OCI-LY1 (cell line): Measurements from ENCODE around the gene SMU1.

ENCODE experiments used
- EZH2 ChIP-seq: fragments of 200-600 bp; sonication (generic), shearing (Covaris generic); IDR thresholded peaks from 2 replicates; pipeline ENCODE4 v1.8.0; 2017; ENCODE audit warnings: borderline replicate concordance, mixed run types, mild to moderate bottlenecking, antibody characterized with exemption, low read length, moderate library complexity, mixed read lengths
- TF ChIP-seq, protein P1 (sequence below): fragments of 200-600 bp; sonication (generic), shearing (Covaris generic); IDR thresholded peaks from 2 replicates; pipeline ENCODE4 v1.5.1; 2017; ENCODE audit warnings: mild to moderate bottlenecking, antibody characterized with exemption, low read length, moderate library complexity, mixed read lengths

GRCh38 chr9:33022755-33023154, 53.7 kb downstream of the SMU1 start:
- TF ChIP-seq, protein P1, sequence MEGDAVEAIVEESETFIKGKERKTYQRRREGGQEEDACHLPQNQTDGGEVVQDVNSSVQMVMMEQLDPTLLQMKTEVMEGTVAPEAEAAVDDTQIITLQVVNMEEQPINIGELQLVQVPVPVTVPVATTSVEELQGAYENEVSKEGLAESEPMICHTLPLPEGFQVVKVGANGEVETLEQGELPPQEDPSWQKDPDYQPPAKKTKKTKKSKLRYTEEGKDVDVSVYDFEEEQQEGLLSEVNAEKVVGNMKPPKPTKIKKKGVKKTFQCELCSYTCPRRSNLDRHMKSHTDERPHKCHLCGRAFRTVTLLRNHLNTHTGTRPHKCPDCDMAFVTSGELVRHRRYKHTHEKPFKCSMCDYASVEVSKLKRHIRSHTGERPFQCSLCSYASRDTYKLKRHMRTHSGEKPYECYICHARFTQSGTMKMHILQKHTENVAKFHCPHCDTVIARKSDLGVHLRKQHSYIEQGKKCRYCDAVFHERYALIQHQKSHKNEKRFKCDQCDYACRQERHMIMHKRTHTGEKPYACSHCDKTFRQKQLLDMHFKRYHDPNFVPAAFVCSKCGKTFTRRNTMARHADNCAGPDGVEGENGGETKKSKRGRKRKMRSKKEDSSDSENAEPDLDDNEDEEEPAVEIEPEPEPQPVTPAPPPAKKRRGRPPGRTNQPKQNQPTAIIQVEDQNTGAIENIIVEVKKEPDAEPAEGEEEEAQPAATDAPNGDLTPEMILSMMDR, result no peak
- no peak for TF ChIP-seq EZH2
